HEK293 (cell line): ENCODE data around the gene RPS6KA5.

Source experiments
- CTCF ChIA-PET: fragments of 350-600 bp; formaldehyde crosslinking; extraction: SDS; loops from one replicate; lab custom pipeline; 2021; ENCODE audit warnings: antibody characterized with exemption; lab: Yijun Ruan, JAX
- POLR2A ChIA-PET: fragments of 300-600 bp; formaldehyde crosslinking; extraction: SDS; loops from one replicate; lab custom pipeline; 2020; ENCODE audit warnings: antibody characterized with exemption, inconsistent platforms; lab: Yijun Ruan, JAX
- H3K27ac ChIP-seq: fragments of 200-500 bp; sonication (Bioruptor generic); 2 replicates; pipeline ENCODE4 v1.5.1; 2014; ENCODE audit warnings: low read depth, low read length, control low read depth, inconsistent platforms; ENCODE audit errors: extremely low read depth
- H3K36me3 ChIP-seq, 2 experiments: fragments of 200-500 bp in 1 of 2; sonication (Bioruptor generic) in 1 of 2; 1 replicate in 1 of 2; 2 replicates in 1 of 2; pipeline ENCODE4 v1.5.1; 2014 to 2017; ENCODE audit warnings: inconsistent platforms in 2 of 2, low read length in 2 of 2; ENCODE audit not compliant: control insufficient read depth in 2 of 2, insufficient read depth in 1 of 2
- H3K4me1 ChIP-seq: fragments of 200-500 bp; sonication (Bioruptor generic); 2 replicates; pipeline ENCODE4 v1.5.1; 2014; ENCODE audit warnings: mild to moderate bottlenecking, low read length, inconsistent platforms; ENCODE audit not compliant: control insufficient read depth, insufficient read depth
- H3K4me3 ChIP-seq: 2 replicates; pipeline ENCODE4 v1.5.1; 2011; ENCODE audit warnings: low read depth, mild to moderate bottlenecking, control low read depth, low read length, moderate library complexity
- H3K9me3 ChIP-seq: fragments of 200-500 bp; sonication (Bioruptor generic); 2 replicates; pipeline ENCODE4 v1.5.1; 2014; ENCODE audit warnings: low read depth, low read length, inconsistent platforms; ENCODE audit not compliant: control insufficient read depth, insufficient read depth
- GLIS1 ChIP-seq: fragments of 450-650 bp; formaldehyde crosslinking; IDR thresholded peaks from 2 replicates; pipeline ENCODE4 v1.5.1; 2016; ENCODE audit warnings: missing biosample characterization, missing genetic modification characterization
- HOXC10 ChIP-seq: sonication (generic); formaldehyde crosslinking; IDR thresholded peaks from 2 replicates; pipeline ENCODE4 v1.8.1; 2023; ENCODE audit warnings: mild to moderate bottlenecking, missing genetic modification reagents
- KLF8 ChIP-seq: fragments of 450-650 bp; formaldehyde crosslinking; IDR thresholded peaks from 2 replicates; pipeline ENCODE4 v1.5.1; 2016; ENCODE audit warnings: missing biosample characterization, missing genetic modification characterization
- ZBTB48 ChIP-seq: fragments of 450-650 bp; formaldehyde crosslinking; IDR thresholded peaks from 2 replicates; pipeline ENCODE4 v1.5.1; 2016; ENCODE audit warnings: missing biosample characterization, missing genetic modification characterization
- ZBTB7A ChIP-seq: fragments of 450-650 bp; formaldehyde crosslinking; IDR thresholded peaks from 2 replicates; pipeline ENCODE4 v1.5.1; 2016; ENCODE audit warnings: low read depth, missing biosample characterization, missing genetic modification characterization
- ZNF302 ChIP-seq: fragments of 450-650 bp; formaldehyde crosslinking; IDR thresholded peaks from 2 replicates; pipeline ENCODE4 v1.5.1; 2016; ENCODE audit warnings: missing biosample characterization, missing genetic modification characterization, low read depth
- ZNF404 ChIP-seq: fragments of 450-650 bp; formaldehyde crosslinking; IDR thresholded peaks from 2 replicates; pipeline ENCODE4 v1.5.1; 2017; ENCODE audit warnings: missing biosample characterization, missing genetic modification characterization
- ZNF416 ChIP-seq: fragments of 450-650 bp; formaldehyde crosslinking; IDR thresholded peaks from 2 replicates; pipeline ENCODE4 v1.5.1; 2016; ENCODE audit warnings: missing biosample characterization, missing genetic modification characterization
- ZNF530 ChIP-seq: fragments of 450-650 bp; formaldehyde crosslinking; IDR thresholded peaks from 2 replicates; pipeline ENCODE4 v1.5.1; 2016; ENCODE audit warnings: low read depth, missing biosample characterization, missing genetic modification characterization
- ZNF548 ChIP-seq: fragments of 450-650 bp; formaldehyde crosslinking; IDR thresholded peaks from 2 replicates; pipeline ENCODE4 v1.5.1; 2016; ENCODE audit warnings: missing biosample characterization, missing genetic modification characterization
- ZNF555 ChIP-seq: fragments of 450-650 bp; formaldehyde crosslinking; conservative IDR thresholded peaks from 2 replicates; pipeline ENCODE4 v1.5.1; 2017; ENCODE audit warnings: missing biosample characterization, mild to moderate bottlenecking, missing genetic modification characterization, inconsistent platforms
- ZNF596 ChIP-seq: fragments of 450-650 bp; IDR thresholded peaks from 2 replicates; pipeline ENCODE4 v1.5.0; 2018; ENCODE audit warnings: missing biosample characterization, mild to moderate bottlenecking, missing genetic modification characterization, moderate library complexity
- ZNF621 ChIP-seq: fragments of 450-650 bp; formaldehyde crosslinking; IDR thresholded peaks from 2 replicates; pipeline ENCODE4 v1.5.1; 2017; ENCODE audit warnings: missing biosample characterization, missing genetic modification characterization
- ZNF639 ChIP-seq: fragments of 450-650 bp; formaldehyde crosslinking; IDR thresholded peaks from 2 replicates; pipeline ENCODE4 v1.5.1; 2016; ENCODE audit warnings: missing biosample characterization, missing genetic modification characterization
- ZNF692 ChIP-seq: fragments of 450-650 bp; formaldehyde crosslinking; IDR thresholded peaks from 2 replicates; pipeline ENCODE4 v1.5.1; 2016; ENCODE audit warnings: missing biosample characterization, missing genetic modification characterization
- ZNF785 ChIP-seq: fragments of 450-650 bp; formaldehyde crosslinking; IDR thresholded peaks from 2 replicates; pipeline ENCODE4 v1.5.1; 2016; ENCODE audit warnings: missing biosample characterization, missing genetic modification characterization
- TF ChIP-seq, protein P1 (sequence below): fragments of 450-650 bp; formaldehyde crosslinking; conservative IDR thresholded peaks from 2 replicates; pipeline ENCODE4 v1.5.1; 2016; ENCODE audit warnings: low read depth, missing biosample characterization, missing genetic modification characterization
- TF ChIP-seq, protein P2 (sequence below): fragments of 450-650 bp; formaldehyde crosslinking; IDR thresholded peaks from 2 replicates; pipeline ENCODE4 v1.5.1; 2017; ENCODE audit warnings: missing biosample characterization, missing genetic modification characterization
- TF ChIP-seq, protein P3 (sequence below): fragments of 450-650 bp; formaldehyde crosslinking; IDR thresholded peaks from 2 replicates; pipeline ENCODE4 v1.5.1; 2016; ENCODE audit warnings: missing biosample characterization, missing genetic modification characterization
- TF ChIP-seq, protein P4 (sequence below): fragments of 450-650 bp; formaldehyde crosslinking; IDR thresholded peaks from 2 replicates; pipeline ENCODE4 v1.5.1; 2016; ENCODE audit warnings: missing biosample characterization, missing genetic modification characterization
- TF ChIP-seq, protein P5 (sequence below): fragments of 450-650 bp; formaldehyde crosslinking; IDR thresholded peaks from 2 replicates; pipeline ENCODE4 v1.5.1; 2016; ENCODE audit warnings: missing biosample characterization, missing genetic modification characterization

The RPS6KA5 gene

GRCh38 chr14:90886297-90886815, 174.1 kb downstream of the RPS6KA5 start:
- no peaks in the 10 kb centered on the region for H3K4me1 ChIP-seq
- H3K9me3 ChIP-seq: no peaks in the 10 kb centered on the region
- no peak for TF ChIP-seq ZNF530 (tag by site-specific recombination)
- TF ChIP-seq ZNF621 (tag by site-specific recombination): no peak
- TF ChIP-seq, protein P1, sequence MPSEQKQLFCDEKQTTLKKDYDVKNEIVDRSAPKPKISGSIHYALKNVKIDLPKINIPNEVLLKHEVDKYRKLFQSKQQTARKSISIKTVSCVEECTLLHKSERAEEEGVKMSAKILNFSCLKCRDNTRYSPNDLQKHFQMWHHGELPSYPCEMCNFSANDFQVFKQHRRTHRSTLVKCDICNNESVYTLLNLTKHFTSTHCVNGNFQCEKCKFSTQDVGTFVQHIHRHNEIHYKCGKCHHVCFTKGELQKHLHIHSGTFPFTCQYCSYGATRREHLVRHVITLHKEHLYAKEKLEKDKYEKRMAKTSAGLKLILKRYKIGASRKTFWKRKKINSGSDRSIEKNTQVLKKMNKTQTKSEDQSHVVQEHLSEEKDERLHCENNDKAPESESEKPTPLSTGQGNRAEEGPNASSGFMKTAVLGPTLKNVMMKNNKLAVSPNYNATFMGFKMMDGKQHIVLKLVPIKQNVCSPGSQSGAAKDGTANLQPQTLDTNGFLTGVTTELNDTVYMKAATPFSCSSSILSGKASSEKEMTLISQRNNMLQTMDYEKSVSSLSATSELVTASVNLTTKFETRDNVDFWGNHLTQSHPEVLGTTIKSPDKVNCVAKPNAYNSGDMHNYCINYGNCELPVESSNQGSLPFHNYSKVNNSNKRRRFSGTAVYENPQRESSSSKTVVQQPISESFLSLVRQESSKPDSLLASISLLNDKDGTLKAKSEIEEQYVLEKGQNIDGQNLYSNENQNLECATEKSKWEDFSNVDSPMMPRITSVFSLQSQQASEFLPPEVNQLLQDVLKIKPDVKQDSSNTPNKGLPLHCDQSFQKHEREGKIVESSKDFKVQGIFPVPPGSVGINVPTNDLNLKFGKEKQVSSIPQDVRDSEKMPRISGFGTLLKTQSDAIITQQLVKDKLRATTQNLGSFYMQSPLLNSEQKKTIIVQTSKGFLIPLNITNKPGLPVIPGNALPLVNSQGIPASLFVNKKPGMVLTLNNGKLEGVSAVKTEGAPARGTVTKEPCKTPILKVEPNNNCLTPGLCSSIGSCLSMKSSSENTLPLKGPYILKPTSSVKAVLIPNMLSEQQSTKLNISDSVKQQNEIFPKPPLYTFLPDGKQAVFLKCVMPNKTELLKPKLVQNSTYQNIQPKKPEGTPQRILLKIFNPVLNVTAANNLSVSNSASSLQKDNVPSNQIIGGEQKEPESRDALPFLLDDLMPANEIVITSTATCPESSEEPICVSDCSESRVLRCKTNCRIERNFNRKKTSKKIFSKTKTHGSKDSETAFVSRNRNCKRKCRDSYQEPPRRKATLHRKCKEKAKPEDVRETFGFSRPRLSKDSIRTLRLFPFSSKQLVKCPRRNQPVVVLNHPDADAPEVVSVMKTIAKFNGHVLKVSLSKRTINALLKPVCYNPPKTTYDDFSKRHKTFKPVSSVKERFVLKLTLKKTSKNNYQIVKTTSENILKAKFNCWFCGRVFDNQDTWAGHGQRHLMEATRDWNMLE (tag by site-specific recombination): no peak
- no peak for TF ChIP-seq ZNF785 (tag by site-specific recombination)
- no peak for TF ChIP-seq ZNF639
- no peak for TF ChIP-seq ZNF555 (tag by site-specific recombination)
- no peak for TF ChIP-seq ZNF596 (tag by site-specific recombination)
- TF ChIP-seq ZNF404 (tag by site-specific recombination): no peak
- TF ChIP-seq ZNF692: no peak
- TF ChIP-seq ZNF416 (tag by site-specific recombination): no peak
- TF ChIP-seq, protein P2, sequence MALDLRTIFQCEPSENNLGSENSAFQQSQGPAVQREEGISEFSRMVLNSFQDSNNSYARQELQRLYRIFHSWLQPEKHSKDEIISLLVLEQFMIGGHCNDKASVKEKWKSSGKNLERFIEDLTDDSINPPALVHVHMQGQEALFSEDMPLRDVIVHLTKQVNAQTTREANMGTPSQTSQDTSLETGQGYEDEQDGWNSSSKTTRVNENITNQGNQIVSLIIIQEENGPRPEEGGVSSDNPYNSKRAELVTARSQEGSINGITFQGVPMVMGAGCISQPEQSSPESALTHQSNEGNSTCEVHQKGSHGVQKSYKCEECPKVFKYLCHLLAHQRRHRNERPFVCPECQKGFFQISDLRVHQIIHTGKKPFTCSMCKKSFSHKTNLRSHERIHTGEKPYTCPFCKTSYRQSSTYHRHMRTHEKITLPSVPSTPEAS (tag by site-specific recombination): no peak
- TF ChIP-seq KLF8: no peak
- ChIA-PET CTCF (no interaction called here), POLR2A (no interaction called here)
- peaks cover 0 to 3% of the 10 kb centered on the region in 2 experiments; a peak in 2 of 3 replicates for H3K36me3 ChIP-seq
- no peak overlapping the region for H3K4me3 ChIP-seq
- H3K27ac ChIP-seq: no peak overlapping the region

DNA sequence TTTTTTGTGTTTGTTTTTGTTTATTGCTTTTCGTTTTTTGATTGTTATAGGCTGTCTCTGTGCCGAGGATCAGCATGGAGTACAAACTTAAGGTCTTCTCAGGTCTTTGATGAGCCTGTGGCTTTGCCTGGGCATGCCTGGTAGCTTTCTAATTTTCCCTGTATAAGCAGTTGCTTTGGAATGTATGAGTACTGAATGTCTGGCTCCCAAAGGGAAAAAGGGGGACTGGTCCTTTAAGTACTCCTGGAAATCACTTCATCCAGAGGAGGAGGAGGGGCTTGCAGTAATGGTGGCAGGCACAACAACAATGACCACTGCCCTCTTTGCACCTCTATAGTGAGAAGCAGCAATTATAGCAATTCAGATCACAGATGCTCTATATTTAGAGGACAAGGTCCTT, 176.7 kb downstream of the RPS6KA5 start:
- POLR2A ChIA-PET: no interaction called here
- Histone ChIP-seq H3K4me1 (no peaks in the 10 kb centered on the region), H3K27ac (no peak overlapping the region), H3K4me3 (no peak overlapping the region), H3K9me3 (no peaks in the 10 kb centered on the region), H3K36me3 (no peaks in the 10 kb centered on the region; a peak in 1 of 3 replicates)
- CTCF ChIA-PET: no interaction called here
- TF ChIP-seq ZNF639: no peak
- no peak for TF ChIP-seq HOXC10
- TF ChIP-seq, protein P3, sequence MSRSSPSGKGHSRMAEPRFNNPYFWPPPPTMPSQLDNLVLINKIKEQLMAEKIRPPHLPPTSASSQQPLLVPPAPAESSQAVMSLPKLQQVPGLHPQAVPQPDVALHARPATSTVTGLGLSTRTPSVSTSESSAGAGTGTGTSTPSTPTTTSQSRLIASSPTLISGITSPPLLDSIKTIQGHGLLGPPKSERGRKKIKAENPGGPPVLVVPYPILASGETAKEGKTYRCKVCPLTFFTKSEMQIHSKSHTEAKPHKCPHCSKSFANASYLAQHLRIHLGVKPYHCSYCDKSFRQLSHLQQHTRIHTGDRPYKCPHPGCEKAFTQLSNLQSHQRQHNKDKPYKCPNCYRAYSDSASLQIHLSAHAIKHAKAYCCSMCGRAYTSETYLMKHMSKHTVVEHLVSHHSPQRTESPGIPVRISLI (tag by site-specific recombination): no peak
- TF ChIP-seq, protein P4, sequence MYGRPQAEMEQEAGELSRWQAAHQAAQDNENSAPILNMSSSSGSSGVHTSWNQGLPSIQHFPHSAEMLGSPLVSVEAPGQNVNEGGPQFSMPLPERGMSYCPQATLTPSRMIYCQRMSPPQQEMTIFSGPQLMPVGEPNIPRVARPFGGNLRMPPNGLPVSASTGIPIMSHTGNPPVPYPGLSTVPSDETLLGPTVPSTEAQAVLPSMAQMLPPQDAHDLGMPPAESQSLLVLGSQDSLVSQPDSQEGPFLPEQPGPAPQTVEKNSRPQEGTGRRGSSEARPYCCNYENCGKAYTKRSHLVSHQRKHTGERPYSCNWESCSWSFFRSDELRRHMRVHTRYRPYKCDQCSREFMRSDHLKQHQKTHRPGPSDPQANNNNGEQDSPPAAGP (tag by site-specific recombination): no peak
- TF ChIP-seq ZNF548 (tag by site-specific recombination): no peak
- TF ChIP-seq, protein P5, sequence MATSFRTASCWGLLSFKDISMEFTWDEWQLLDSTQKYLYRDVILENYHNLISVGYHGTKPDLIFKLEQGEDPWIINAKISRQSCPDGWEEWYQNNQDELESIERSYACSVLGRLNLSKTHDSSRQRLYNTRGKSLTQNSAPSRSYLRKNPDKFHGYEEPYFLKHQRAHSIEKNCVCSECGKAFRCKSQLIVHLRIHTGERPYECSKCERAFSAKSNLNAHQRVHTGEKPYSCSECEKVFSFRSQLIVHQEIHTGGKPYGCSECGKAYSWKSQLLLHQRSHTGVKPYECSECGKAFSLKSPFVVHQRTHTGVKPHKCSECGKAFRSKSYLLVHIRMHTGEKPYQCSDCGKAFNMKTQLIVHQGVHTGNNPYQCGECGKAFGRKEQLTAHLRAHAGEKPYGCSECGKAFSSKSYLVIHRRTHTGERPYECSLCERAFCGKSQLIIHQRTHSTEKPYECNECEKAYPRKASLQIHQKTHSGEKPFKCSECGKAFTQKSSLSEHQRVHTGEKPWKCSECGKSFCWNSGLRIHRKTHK: no peak
- no peak for TF ChIP-seq ZNF302 (tag by site-specific recombination)
- no peak for TF ChIP-seq GLIS1 (tag by site-specific recombination)
- no peak for TF ChIP-seq ZBTB48 (tag by site-specific recombination)
- no peak for TF ChIP-seq ZBTB7A (tag by site-specific recombination)
